GM18909 (cell line): Measurements from ENCODE around the gene SURF2.

Experiments used
- ATAC-seq: cut with Tn5 transposase; IDR thresholded peaks from one replicate; pipeline ENCODE4 v1.9.1; 2021; ENCODE audit warnings: mild to moderate bottlenecking; ENCODE audit not compliant: unreplicated experiment, poor library complexity

Gene SURF2

GRCh38 chr9:133394687-133395271 lies 38.4 kb downstream of the SURF2 start:
- no peak for ATAC-seq

GRCh38 chr9:133396952-133397351 lies 40.6 kb downstream of the SURF2 start:
- no peak for ATAC-seq

- ATAC-seq: no peak
Measured at GRCh38 chr9:133397370-133397769, 41.0 kb downstream of the SURF2 start.

GRCh38 chr9:133397895-133398294 lies 41.5 kb downstream of the SURF2 start:
- ATAC-seq: no peak

- no peak for ATAC-seq
Measured at GRCh38 chr9:133400292-133400691, 43.9 kb downstream of the SURF2 start.

GRCh38 chr9:133401588-133401987 lies 45.2 kb downstream of the SURF2 start:
- ATAC-seq: no peak

GRCh38 chr9:133402689-133403088 lies 46.3 kb downstream of the SURF2 start:
- ATAC-seq: no peak

GRCh38 chr9:133403766-133404453 lies 47.6 kb downstream of the SURF2 start:
- no peak for ATAC-seq

GRCh38 chr9:133404454-133405002 lies 48.2 kb downstream of the SURF2 start:
- ATAC-seq: no peak

GRCh38 chr9:133405508-133406438 lies 49.4 kb downstream of the SURF2 start:
- no peak for ATAC-seq

- ATAC-seq: peak; percentile 48
Measured at GRCh38 chr9:133406480-133407307, 50.3 kb downstream of the SURF2 start.

GRCh38 chr9:133408042-133408441 lies 51.7 kb downstream of the SURF2 start:
- no peak for ATAC-seq
